ENCODE measurements around the gene NSFL1C.

The NSFL1C gene

GRCh38 chr20:1392443-1392692, 74.3 kb downstream of the NSFL1C start:
- no peak for DNase-seq (ENCODE audit: low read depth, low spot score)
